Heart left ventricle (tissue), 13 donors: ENCODE results near the gene ADSS1.

Source experiments
- CTCF ChIP-seq, 12 donors: fragments of 200-600 bp; sonication (generic) in 4 of 12; IDR thresholded peaks; one replicate each; pipeline versions ENCODE4 v1.5.0 to v1.8.0; 2018 to 2022; ENCODE audit warnings: antibody characterized with exemption in 12 of 12, mild to moderate bottlenecking in 5 of 12
- POLR2A ChIP-seq, 2 donors: fragments of 450-650 bp; IDR thresholded peaks; one replicate each; pipeline ENCODE4 v1.6.1; 2017; ENCODE audit warnings: antibody characterized with exemption in 2 of 2, mild to moderate bottlenecking in 2 of 2, moderate library complexity in 2 of 2
- donor health status: ischemic (EF 13 %, LVEDD 7.1; RV severe dilation, severe dysfunction).
- donor health status: DM: no; HTN: yes; CAD: no.
- donor health status: DM: no; HTN: no; CAD: no.
- donor health status: ischemic (EF 25% LVEDD 6.9; RV normal size, moderate dysfunction).
- donor health status: ischemic (EF 25% LVEDD 5.7; RV mildly dilated, moderate dysfunction).
- donor health status: ischemic (EF 35%, LVEDD 5.7; RV mildly dilated, moderate dysfunction).
- donor health status: nonischemic (EF 11% LVEDD 7.7; RV severe dilation, severe dysfunction).
- donor health status: DM: yes; HTN: yes; CAD: no.
- donor health status: PGD.
- donor health status: ischemic (EF 29% LVEDD 5.4; RV normal size, mild dysfunction).
- donor health status: nonischemic (EF 23%, LVEDD 6.1; RV moderate dilation, normal function).

DNA sequence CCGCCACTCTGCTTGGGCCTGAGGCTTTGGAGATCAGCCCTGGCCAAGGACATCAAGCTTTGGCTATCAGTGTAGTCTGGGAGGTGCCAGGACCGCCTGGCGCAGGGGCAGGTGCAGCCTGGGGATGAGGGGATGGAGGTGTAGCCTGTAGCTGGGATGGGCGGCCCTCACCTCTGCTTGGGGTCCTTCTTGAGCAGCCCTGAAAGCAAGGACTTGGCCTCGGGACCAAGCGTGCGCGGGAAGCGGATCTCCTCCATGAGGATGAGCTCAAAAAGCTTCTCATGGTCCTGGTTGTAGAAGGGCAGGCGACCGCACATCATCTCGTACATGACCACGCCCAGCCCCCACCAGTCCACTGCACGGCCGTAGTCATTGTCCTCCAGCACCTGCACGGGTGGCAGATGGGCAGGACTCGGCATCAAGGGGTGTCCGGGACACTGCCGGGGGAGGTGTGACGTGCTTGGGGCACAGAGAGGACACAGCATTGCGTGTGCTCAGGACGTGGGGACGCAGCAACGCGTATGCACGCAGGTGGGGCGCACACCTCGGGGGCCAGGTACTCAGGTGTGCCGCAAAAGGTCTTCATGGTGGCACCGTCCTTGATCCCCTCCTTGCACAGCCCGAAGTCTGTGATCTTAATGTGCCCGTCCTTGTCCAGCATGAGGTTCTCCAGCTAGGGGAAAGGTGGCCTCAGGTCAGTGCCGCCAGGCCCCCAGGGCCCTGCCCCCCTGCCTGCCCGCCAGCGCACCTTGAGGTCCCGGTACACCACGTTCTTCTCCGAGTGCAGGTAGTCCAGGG is 48.9 kb downstream of the ADSS1 start:
- TF ChIP-seq CTCF (IDR thresholded peaks at IDR 0.05) (no peak), POLR2A (IDR thresholded peaks at IDR 0.05) (no peak)
